NCI-H2227 (cell line): Measurements from ENCODE around the gene TAOK1.
"Not testable (repeated sequence)": the region's sequence is repeated elsewhere in the genome, so short reads cannot be mapped to it uniquely, and the experiment has no call there.

Experiments
- DNase-seq: peaks from one replicate; lab custom pipeline; 2025; ENCODE audit not compliant: unreplicated experiment; lab: John Stamatoyannopoulos, UW

TAOK1 gene

GRCh38 chr17:29533976-29534375, 143.8 kb downstream of the TAOK1 start:
- DNase-seq: no peak

DNA sequence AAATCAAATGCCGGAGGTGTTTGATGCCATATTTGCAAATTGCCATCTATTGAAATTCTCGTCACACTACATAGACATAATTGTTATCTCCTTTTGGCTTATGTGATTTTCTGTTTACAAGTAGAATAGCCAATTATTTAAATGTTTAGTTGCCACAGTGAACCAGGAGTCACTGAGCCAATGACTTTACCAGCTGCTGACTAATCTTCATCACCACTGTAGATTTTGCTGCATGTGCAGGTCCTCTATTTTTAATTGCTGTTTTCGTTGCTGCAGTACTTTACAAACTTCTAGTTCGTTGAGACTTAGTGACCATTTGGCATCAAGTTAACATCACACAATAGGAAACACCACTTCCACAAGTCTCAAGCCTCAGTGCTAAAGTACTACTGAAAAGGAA, 153.9 kb downstream of the TAOK1 start:
- DNase-seq: no peak

DNA sequence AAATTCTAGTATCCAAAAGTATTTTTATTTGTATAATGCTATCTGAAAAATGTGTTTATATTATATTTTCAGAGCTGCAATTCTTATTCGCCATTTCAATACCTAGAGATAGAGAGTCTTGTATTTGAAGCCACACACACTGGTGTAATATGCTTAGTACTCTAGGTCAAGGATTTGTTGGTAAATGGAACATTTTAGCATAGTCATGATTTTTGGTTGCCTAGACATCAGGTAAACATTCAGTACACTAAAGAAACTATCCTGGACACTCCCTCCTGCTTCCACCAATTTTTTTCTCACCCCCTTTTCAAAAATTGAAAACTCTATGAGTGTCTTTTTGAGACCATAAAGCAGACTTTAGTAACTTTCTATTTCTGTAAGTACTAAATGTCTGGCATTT, 155.9 kb downstream of the TAOK1 start:
- DNase-seq: no peak

GRCh38 chr17:29546830-29547229, 156.7 kb downstream of the TAOK1 start:
- no peak for DNase-seq

- no peak for DNase-seq
These were observed 159.2 kb downstream of the TAOK1 start for GRCh38 chr17:29549177-29549923.

DNA sequence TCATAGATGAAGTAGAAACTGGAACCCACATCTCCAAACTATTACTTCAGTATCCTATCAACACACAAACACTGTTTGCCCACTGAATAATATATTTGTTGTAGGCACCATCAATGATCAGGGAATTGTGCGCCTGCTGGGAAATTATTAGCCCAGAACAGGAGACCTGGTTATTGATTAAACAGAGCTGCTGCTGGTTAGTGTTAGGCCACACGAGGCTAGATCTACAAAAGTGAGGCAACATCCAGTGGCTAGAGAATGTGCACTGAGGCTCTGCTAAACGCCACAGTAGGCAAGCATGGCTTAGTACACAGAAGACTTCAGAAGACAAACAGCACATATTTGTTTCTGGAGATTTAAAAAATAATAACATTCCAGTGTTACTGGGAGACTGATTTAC, 165.7 kb downstream of the TAOK1 start:
- no peak for DNase-seq

DNA sequence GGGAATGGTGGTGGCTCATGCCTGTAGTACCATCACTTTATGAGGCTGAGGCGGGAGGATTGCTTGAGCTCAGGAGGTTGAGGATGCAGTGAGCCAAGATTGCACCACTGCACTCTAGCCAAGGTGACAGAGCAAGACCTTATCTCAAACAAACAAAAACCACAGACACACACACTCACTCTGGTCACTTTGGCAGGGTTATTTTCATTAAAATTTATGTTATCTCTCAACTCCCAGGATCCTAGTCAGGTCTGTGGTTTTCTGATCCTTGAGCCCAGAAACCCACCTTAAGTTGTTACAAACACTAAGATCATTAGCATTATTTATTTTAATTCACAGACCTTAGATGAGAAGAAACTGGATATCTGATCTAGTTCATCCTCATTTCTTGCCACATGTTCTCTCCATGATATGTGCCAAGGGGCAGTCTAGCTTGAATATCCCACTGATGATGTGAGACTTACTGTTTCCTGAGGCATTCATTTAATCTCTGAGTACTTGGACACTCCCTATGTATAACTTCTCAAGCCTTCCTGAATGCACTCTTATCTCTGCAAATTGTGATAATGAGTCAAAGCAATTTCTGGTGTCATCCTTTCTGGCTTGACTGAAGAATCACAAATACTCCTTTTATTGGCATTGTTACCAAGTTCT, 167.0 kb downstream of the TAOK1 start:
- no peak for DNase-seq

DNA sequence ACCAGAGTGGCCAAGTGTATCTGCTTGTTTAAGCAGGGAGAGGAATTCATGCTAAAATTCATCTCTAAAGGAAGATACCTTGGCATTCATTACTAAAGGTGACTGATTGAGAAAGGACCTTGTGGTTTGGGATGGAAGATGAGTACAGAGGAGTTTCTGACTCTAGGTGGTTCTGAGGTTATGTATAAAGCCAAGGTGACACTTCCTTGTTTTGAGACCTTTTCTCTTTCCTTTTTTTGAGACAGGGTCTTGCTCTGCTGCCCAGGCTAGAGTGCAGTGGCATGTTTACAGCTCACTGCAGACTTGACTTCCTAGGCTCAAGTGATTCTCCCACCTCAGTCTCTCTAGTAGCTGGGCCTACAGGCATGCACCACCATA, 167.6 kb downstream of the TAOK1 start:
- DNase-seq: no peak

- not testable (repeated sequence) for DNase-seq
These were observed 168.0 kb downstream of the TAOK1 start for GRCh38 chr17:29558139-29558538.

DNA sequence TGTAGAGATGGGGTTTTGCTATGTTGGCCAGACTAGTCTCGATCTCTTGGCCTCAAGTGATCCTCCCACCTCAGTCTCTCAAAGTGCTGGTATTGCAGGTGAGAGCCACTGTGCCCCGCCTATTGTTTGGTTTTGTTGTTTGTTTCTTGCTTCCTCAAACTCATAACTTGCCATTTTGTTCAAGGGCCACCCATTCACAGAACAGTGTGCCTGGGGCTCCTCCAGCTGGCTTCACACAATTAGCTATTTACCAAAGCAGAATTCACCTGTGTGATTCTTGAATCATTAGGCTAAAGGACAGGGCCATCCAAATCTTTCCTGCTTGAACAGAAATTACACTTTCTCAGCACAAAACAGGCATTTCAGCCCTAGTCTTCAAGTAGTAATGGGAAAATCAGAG, 169.5 kb downstream of the TAOK1 start:
- DNase-seq: no peak

- DNase-seq: no peak
These were observed 170.2 kb downstream of the TAOK1 start for GRCh38 chr17:29560316-29560715.

GRCh38 chr17:29561554-29562517, 171.7 kb downstream of the TAOK1 start:
- DNase-seq: no peak

- DNase-seq: no peak
These were observed 172.5 kb downstream of the TAOK1 start for GRCh38 chr17:29562615-29563014.

DNA sequence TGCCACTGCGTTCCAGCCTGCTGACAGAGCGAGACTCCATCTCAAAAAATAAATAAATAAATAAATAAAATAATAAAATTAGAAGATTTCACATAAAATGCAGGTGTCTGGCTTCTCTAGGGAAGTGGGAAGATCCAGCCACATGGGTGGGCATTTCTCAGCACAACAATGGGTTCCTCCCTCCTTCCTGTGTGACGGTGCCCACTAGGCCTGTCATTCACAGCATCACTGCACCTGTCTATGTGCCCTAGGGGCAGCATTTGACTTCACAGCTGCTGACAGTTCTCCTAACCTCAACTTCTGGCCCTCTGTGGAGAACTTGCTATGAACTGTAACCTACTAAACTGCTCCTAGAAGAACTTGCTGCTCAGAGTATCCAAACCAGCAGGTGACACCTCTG, 173.7 kb downstream of the TAOK1 start:
- DNase-seq: no peak

DNA sequence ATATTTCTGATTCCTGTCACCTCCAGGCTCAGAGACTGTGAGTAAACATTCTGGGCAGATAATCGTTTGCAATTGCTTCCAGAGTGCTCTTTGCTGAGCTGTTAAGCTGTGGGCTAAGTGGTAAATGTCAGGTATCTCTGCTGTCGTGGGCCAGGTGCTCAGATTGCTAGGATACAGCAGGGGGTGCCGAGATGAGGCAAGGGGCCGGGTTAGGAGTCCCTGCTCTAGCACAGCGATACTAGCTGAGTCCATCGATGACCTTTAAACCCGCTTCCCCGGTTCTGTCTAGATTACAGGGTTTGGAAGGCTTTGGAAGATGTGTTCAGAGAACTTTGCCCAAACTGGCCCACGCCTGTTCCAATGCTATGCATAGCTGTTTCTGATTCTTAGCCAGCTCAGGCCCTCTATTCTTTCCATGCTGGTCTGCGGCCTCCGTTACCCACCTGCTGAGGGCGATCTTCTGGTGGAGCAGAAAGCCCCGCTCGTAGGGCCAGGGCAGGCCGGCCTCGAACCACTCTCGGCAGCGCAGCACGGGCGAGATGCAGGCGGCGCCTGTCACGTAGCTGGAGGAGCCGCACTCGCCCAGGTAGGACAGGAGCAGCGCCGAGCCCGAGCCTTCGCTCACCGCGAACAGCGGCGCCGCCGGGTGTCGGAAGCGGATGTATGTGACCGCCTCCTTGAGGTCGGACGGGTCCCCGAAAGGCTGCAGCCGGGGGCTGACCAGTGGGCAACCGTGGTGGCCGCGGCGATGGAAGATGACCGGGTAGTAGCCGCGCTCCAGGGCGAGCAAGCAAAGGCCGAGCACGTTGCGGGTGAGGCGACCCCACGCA, 175.7 kb downstream of the TAOK1 start:
- peak; percentile 35 for DNase-seq

- DNase-seq: peak; percentile 63
These were observed 176.5 kb downstream of the TAOK1 start, which contains the start of gene ABHD15 for GRCh38 chr17:29566473-29567303. Gene ABHD15, minus strand, starts transcription at chr17:29567037. Its CDS starts 71 bp downstream, at chr17:29566966.

- DNase-seq: no peak
These were observed 177.1 kb downstream of the TAOK1 start for GRCh38 chr17:29567304-29567553.

GRCh38 chr17:29567554-29568330, 177.6 kb downstream of the TAOK1 start:
- DNase-seq: peak; percentile 61
